GF-D8 (cell line): ENCODE measurements around the gene CAPG.

Experiments used
- DNase-seq: peaks from one replicate; lab custom pipeline; 2025; lab: John Stamatoyannopoulos, UW

The CAPG gene

GRCh38 chr2:85356186-85356585, 54.0 kb downstream of the CAPG start:
- no peak for DNase-seq

- no peak for DNase-seq
Measured at GRCh38 chr2:85355521-85355920, 54.6 kb downstream of the CAPG start.

- no peak for DNase-seq
Measured at GRCh38 chr2:85355073-85355410, 55.1 kb downstream of the CAPG start.

- peak; percentile 96 for DNase-seq
Measured at GRCh38 chr2:85354286-85355072, 55.7 kb downstream of the CAPG start, which contains the start of the genes ELMOD3 and RETSAT. TSS of gene ELMOD3 (plus strand) at chr2:85354769. CDS start at chr2:85357199, 2,430 bp downstream. TSS of gene RETSAT (minus strand) at chr2:85354528. CDS start at chr2:85354507, 21 bp downstream.

- DNase-seq, result no peak
Measured at GRCh38 chr2:85353876-85354285, 56.3 kb downstream of the CAPG start.

- DNase-seq, result no peak
Measured at GRCh38 chr2:85347599-85347998, 62.6 kb downstream of the CAPG start.
